H1 (cell line): Measurements from ENCODE around the gene SH2B3. TPM values are rescaled to one million over a fixed set of nuclear protein-coding genes. Genes with fewer than 3 reads are reported as not detected.

Experiments used
- BACH1 ChIP-seq: IDR thresholded peaks from 2 replicates; pipeline ENCODE4 v1.6.1; 2012; ENCODE audit warnings: low read length, improper control_type of control experiment
- CBX8 ChIP-seq: fragments of 300-800, 300-1000 bp; sonication (generic); IDR thresholded peaks from 2 replicates; pipeline ENCODE4 v1.7.1; 2016; ENCODE audit warnings: low read depth, low read length, borderline replicate concordance
- CHD1 ChIP-seq: IDR thresholded peaks from 2 replicates; pipeline ENCODE4 v1.6.1; 2012; ENCODE audit warnings: low read depth, low read length, improper control_type of control experiment
- EP300 ChIP-seq, 2 experiments: IDR thresholded peaks; 1 replicate in 1 of 2; 2 replicates in 1 of 2; pipeline ENCODE4 v1.6.1; 2011 to 2012; ENCODE audit warnings: low read depth in 2 of 2, low read length in 2 of 2, mild to moderate bottlenecking in 2 of 2, borderline replicate concordance in 1 of 2, inconsistent platforms in 1 of 2, moderate library complexity in 1 of 2
- FOSL1 ChIP-seq: IDR thresholded peaks from 2 replicates; pipeline ENCODE4 v1.6.1; 2011; ENCODE audit warnings: mild to moderate bottlenecking, low read depth, low read length, moderate library complexity; ENCODE audit not compliant: insufficient read depth
- NRF1 ChIP-seq: IDR thresholded peaks from 2 replicates; pipeline ENCODE4 v1.6.1; 2011; ENCODE audit warnings: mild to moderate bottlenecking, low read depth, low read length, improper control_type of control experiment
- SAP30 ChIP-seq: fragments of 300-600 bp; sonication (generic); IDR thresholded peaks from 2 replicates; pipeline ENCODE4 v1.7.1; 2012; ENCODE audit warnings: low read length, moderate library complexity, mild to moderate bottlenecking, inconsistent platforms; ENCODE audit not compliant: insufficient read depth, insufficient replicate concordance
- SIN3A ChIP-seq, 2 experiments: IDR thresholded peaks in 1 of 2; conservative IDR thresholded peaks in 1 of 2; 2 replicates each; pipeline ENCODE4 v1.6.1; 2011 to 2012; ENCODE audit warnings: low read length in 2 of 2, improper control_type of control experiment in 1 of 2, low read depth in 1 of 2, mild to moderate bottlenecking in 1 of 2
- TAF1 ChIP-seq: IDR thresholded peaks from 2 replicates; pipeline ENCODE4 v1.6.1; 2011; ENCODE audit warnings: mild to moderate bottlenecking, low read depth, low read length
- polyA plus RNA-seq, 7 experiments: library from polyadenylated mRNA; depleted of rRNA in 3 of 7; stranded (reverse) in 5 of 7; unstranded in 2 of 7; fragments of >200 nt in 5 of 7; fragments of 200-250 nt in 2 of 7; gene quantifications; 1 replicate in 5 of 7; 2 replicates in 1 of 7; 4 replicates in 1 of 7; pipeline versions ENCODE4 v1.2.1 to v1.2.3, GENCODE V29; 2011 to 2013; ENCODE audit warnings: missing spikeins in 2 of 7, mixed read lengths in 2 of 7
- total RNA-seq: library from RNA; stranded (reverse); fragmentation: NEBNext Ultra II Directional; extraction: Animal tissue kit (Norgen Biotek cat#: 25700); gene quantifications from 2 replicates; pipeline ENCODE4 v1.2.1, GENCODE V29; 2021
- TF ChIP-seq, protein P1 (sequence below): fragments of 300-600 bp; sonication (generic); IDR thresholded peaks from 2 replicates; pipeline ENCODE4 v1.7.1; 2012; ENCODE audit warnings: low read length, moderate library complexity, mild to moderate bottlenecking, inconsistent platforms; ENCODE audit not compliant: insufficient replicate concordance

The SH2B3 gene
- total and polyA plus RNA-seq, 2 of the 8 experiments (the other 6 are each of a cell fraction or from before 2014, with no cell fraction given), result 20.8 to 34.1 TPM

DNA sequence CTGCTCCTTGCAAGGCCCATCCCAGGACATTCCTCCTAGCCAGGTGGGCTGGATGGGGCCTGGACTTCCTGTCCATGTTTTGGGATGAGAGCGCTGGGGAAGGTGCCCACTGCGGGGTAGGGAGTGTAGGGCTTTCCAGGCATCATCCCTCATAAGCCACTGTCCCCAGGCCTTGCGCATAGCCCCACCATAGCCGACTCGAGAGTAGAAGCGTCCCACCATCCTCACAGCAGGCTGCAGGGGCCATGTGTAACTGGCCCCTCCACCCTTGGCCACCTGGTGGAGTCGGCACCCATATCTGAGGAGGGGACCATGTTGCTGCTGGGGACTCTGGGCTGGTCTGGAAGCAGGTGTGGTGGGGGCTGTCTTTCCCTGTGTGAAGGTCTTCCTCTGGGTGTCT is 30.5 kb downstream of the SH2B3 start (continued):
- TF ChIP-seq SIN3A (conservative IDR thresholded peaks at IDR 0.05 in 1 of 2, IDR thresholded peaks at IDR 0.05 in 1 of 2; ENCODE audit: low read depth in 1 of 2, low read length in 2 of 2) (no peak), FOSL1 (no peak), BACH1 (no peak), CBX8 (no peak), SAP30 (no peak), TAF1 (no peak), EP300 (IDR thresholded peaks at IDR 0.05; ENCODE audit: borderline replicate concordance in 1 of 2, low read depth in 2 of 2, low read length in 2 of 2) (no peak), NRF1 (no peak), CHD1 (no peak)
- TF ChIP-seq, protein P1, sequence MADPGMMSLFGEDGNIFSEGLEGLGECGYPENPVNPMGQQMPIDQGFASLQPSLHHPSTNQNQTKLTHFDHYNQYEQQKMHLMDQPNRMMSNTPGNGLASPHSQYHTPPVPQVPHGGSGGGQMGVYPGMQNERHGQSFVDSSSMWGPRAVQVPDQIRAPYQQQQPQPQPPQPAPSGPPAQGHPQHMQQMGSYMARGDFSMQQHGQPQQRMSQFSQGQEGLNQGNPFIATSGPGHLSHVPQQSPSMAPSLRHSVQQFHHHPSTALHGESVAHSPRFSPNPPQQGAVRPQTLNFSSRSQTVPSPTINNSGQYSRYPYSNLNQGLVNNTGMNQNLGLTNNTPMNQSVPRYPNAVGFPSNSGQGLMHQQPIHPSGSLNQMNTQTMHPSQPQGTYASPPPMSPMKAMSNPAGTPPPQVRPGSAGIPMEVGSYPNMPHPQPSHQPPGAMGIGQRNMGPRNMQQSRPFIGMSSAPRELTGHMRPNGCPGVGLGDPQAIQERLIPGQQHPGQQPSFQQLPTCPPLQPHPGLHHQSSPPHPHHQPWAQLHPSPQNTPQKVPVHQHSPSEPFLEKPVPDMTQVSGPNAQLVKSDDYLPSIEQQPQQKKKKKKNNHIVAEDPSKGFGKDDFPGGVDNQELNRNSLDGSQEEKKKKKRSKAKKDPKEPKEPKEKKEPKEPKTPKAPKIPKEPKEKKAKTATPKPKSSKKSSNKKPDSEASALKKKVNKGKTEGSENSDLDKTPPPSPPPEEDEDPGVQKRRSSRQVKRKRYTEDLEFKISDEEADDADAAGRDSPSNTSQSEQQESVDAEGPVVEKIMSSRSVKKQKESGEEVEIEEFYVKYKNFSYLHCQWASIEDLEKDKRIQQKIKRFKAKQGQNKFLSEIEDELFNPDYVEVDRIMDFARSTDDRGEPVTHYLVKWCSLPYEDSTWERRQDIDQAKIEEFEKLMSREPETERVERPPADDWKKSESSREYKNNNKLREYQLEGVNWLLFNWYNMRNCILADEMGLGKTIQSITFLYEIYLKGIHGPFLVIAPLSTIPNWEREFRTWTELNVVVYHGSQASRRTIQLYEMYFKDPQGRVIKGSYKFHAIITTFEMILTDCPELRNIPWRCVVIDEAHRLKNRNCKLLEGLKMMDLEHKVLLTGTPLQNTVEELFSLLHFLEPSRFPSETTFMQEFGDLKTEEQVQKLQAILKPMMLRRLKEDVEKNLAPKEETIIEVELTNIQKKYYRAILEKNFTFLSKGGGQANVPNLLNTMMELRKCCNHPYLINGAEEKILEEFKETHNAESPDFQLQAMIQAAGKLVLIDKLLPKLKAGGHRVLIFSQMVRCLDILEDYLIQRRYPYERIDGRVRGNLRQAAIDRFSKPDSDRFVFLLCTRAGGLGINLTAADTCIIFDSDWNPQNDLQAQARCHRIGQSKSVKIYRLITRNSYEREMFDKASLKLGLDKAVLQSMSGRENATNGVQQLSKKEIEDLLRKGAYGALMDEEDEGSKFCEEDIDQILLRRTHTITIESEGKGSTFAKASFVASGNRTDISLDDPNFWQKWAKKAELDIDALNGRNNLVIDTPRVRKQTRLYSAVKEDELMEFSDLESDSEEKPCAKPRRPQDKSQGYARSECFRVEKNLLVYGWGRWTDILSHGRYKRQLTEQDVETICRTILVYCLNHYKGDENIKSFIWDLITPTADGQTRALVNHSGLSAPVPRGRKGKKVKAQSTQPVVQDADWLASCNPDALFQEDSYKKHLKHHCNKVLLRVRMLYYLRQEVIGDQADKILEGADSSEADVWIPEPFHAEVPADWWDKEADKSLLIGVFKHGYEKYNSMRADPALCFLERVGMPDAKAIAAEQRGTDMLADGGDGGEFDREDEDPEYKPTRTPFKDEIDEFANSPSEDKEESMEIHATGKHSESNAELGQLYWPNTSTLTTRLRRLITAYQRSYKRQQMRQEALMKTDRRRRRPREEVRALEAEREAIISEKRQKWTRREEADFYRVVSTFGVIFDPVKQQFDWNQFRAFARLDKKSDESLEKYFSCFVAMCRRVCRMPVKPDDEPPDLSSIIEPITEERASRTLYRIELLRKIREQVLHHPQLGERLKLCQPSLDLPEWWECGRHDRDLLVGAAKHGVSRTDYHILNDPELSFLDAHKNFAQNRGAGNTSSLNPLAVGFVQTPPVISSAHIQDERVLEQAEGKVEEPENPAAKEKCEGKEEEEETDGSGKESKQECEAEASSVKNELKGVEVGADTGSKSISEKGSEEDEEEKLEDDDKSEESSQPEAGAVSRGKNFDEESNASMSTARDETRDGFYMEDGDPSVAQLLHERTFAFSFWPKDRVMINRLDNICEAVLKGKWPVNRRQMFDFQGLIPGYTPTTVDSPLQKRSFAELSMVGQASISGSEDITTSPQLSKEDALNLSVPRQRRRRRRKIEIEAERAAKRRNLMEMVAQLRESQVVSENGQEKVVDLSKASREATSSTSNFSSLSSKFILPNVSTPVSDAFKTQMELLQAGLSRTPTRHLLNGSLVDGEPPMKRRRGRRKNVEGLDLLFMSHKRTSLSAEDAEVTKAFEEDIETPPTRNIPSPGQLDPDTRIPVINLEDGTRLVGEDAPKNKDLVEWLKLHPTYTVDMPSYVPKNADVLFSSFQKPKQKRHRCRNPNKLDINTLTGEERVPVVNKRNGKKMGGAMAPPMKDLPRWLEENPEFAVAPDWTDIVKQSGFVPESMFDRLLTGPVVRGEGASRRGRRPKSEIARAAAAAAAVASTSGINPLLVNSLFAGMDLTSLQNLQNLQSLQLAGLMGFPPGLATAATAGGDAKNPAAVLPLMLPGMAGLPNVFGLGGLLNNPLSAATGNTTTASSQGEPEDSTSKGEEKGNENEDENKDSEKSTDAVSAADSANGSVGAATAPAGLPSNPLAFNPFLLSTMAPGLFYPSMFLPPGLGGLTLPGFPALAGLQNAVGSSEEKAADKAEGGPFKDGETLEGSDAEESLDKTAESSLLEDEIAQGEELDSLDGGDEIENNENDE, result no peak
